SK-N-SH (cell line): ENCODE results near the gene RBM19. TPM values are rescaled to one million over a fixed set of nuclear protein-coding genes. Genes with fewer than 3 reads are reported as not detected.

ENCODE experiments used
- CTCF ChIA-PET: fragments of 300-600, 350-600 bp; formaldehyde crosslinking; extraction: SDS; loops from one replicate; lab custom pipeline; 2021; lab: Yijun Ruan, JAX
- POLR2A ChIA-PET: fragments of 350-600 bp; sonication (Branson Sonifier 250); formaldehyde crosslinking; extraction: SDS; loops from one replicate; lab custom pipeline; 2020; ENCODE audit warnings: antibody characterized with exemption, inconsistent platforms; lab: Yijun Ruan, JAX
- DNase-seq: peaks from one replicate; pipeline ENCODE4 v3.0.0; 2012
- H2AFZ ChIP-seq: fragments of 200-600 bp; sonication (generic); 2 replicates; pipeline ENCODE4 v1.8.1; 2016; ENCODE audit warnings: antibody characterized with exemption, mild to moderate bottlenecking, low read depth
- H3F3A ChIP-seq: fragments of 200-600 bp; sonication (generic); replicated peaks from 2 replicates; pipeline ENCODE3; 2016; ENCODE audit warnings: antibody characterized with exemption, mild to moderate bottlenecking; ENCODE audit not compliant: insufficient read depth
- H3K27ac ChIP-seq, 2 experiments: fragments of 200-500 bp in 1 of 2; fragments of 200-600 bp in 1 of 2; sonication (Bioruptor generic) in 1 of 2; sonication (generic), shearing (Covaris generic) in 1 of 2; 2 replicates each; pipeline versions ENCODE4 v1.5.1 to v1.6.1; 2014 to 2016; ENCODE audit warnings: low read depth in 2 of 2, inconsistent platforms in 1 of 2, low read length in 1 of 2, mild to moderate bottlenecking in 1 of 2, mixed read lengths in 1 of 2
- H3K27me3 ChIP-seq: fragments of 200-600 bp; sonication (generic), shearing (Covaris generic); 2 replicates; pipeline ENCODE4 v1.6.1; 2016; ENCODE audit warnings: mixed run types; ENCODE audit not compliant: insufficient read depth
- H3K36me3 ChIP-seq, 2 experiments: fragments of 200-500 bp in 1 of 2; fragments of 200-600 bp in 1 of 2; sonication (Bioruptor generic) in 1 of 2; sonication (generic) in 1 of 2; replicated peaks in 1 of 2; 2 replicates each; pipeline versions ENCODE3 to v1.5.1; 2014 to 2016; ENCODE audit warnings: low read length in 1 of 2, mild to moderate bottlenecking in 1 of 2; ENCODE audit not compliant: insufficient read depth in 2 of 2, control insufficient read depth in 1 of 2
- H3K4me1 ChIP-seq, 2 experiments: fragments of 200-500 bp in 1 of 2; fragments of 200-600 bp in 1 of 2; sonication (Bioruptor generic) in 1 of 2; sonication (generic), shearing (Covaris generic) in 1 of 2; 2 replicates each; pipeline versions ENCODE4 v1.5.1 to v1.6.1; 2014 to 2016; ENCODE audit warnings: low read depth in 1 of 2, low read length in 1 of 2, mixed run types in 1 of 2; ENCODE audit not compliant: insufficient read depth in 2 of 2, control insufficient read depth in 1 of 2
- H3K4me2 ChIP-seq: fragments of 200-600 bp; sonication (generic), shearing (Covaris generic); 2 replicates; pipeline ENCODE4 v1.6.1; 2017; ENCODE audit warnings: mixed run types
- H3K4me3 ChIP-seq, 2 experiments: fragments of 200-500 bp in 1 of 2; fragments of 200-600 bp in 1 of 2; sonication (Bioruptor generic) in 1 of 2; sonication (generic), shearing (Covaris generic) in 1 of 2; 2 replicates each; pipeline versions ENCODE4 v1.5.1 to v1.8.1; 2014 to 2016; ENCODE audit warnings: low read depth in 2 of 2, inconsistent platforms in 1 of 2, low read length in 1 of 2, mild to moderate bottlenecking in 1 of 2, mixed read lengths in 1 of 2, moderate library complexity in 1 of 2
- H3K79me2 ChIP-seq: fragments of 200-600 bp; sonication (generic); 2 replicates; pipeline ENCODE4 v1.8.1; 2017; ENCODE audit warnings: mild to moderate bottlenecking; ENCODE audit not compliant: insufficient read depth
- H3K9ac ChIP-seq: fragments of 200-600 bp; sonication (generic); 2 replicates; pipeline ENCODE4 v1.6.1; 2017; ENCODE audit warnings: mixed run types
- H3K9me2 ChIP-seq: fragments of 200-600 bp; sonication (generic); 2 replicates; pipeline ENCODE4 v1.6.1; 2017; ENCODE audit warnings: mixed run types
- H3K9me3 ChIP-seq: fragments of 200-600 bp; sonication (generic); 2 replicates; pipeline ENCODE4 v1.6.1; 2017; ENCODE audit warnings: mixed run types, mild to moderate bottlenecking, moderate library complexity
- H4K20me1 ChIP-seq: fragments of 200-600 bp; sonication (generic); 2 replicates; pipeline ENCODE4 v1.6.1; 2017; ENCODE audit warnings: mild to moderate bottlenecking, mixed run types; ENCODE audit not compliant: insufficient read depth
- CHD2 ChIP-seq: fragments of 150-350 bp; IDR thresholded peaks from 2 replicates; pipeline ENCODE4 v1.6.1; 2018; ENCODE audit warnings: low read length; ENCODE audit not compliant: partially characterized antibody
- CTCF ChIP-seq: fragments of 200-600 bp; sonication (generic); IDR thresholded peaks from 2 replicates; pipeline ENCODE4 v1.6.1; 2017; ENCODE audit warnings: antibody characterized with exemption, mild to moderate bottlenecking, moderate library complexity
- ELF1 ChIP-seq: IDR thresholded peaks from 2 replicates; pipeline ENCODE4 v1.4.0; 2012
- EP300 ChIP-seq, 2 experiments: IDR thresholded peaks; 2 replicates each; pipeline versions ENCODE4 v1.4.0 to v1.6.1; 2012; ENCODE audit warnings: borderline replicate concordance in 1 of 2, low read depth in 1 of 2, low read length in 1 of 2
- FOXM1 ChIP-seq: IDR thresholded peaks from 2 replicates; pipeline ENCODE4 v1.4.0; 2012; ENCODE audit warnings: low read depth, mild to moderate bottlenecking
- GABPA ChIP-seq: IDR thresholded peaks from 2 replicates; pipeline ENCODE4 v1.4.0; 2012; ENCODE audit warnings: low read depth, mild to moderate bottlenecking
- JUND ChIP-seq: IDR thresholded peaks from 2 replicates; pipeline ENCODE4 v1.4.0; 2012
- MEF2A ChIP-seq: IDR thresholded peaks from 2 replicates; pipeline ENCODE4 v1.4.0; 2012; ENCODE audit warnings: low read depth, borderline replicate concordance
- NFIC ChIP-seq: IDR thresholded peaks from 2 replicates; pipeline ENCODE4 v1.4.0; 2012; ENCODE audit warnings: borderline replicate concordance
- POLR2AphosphoS5 ChIP-seq: IDR thresholded peaks from 2 replicates; pipeline ENCODE4 v1.6.1; 2012; ENCODE audit warnings: low read depth, low read length
- REST ChIP-seq: IDR thresholded peaks from 2 replicates; pipeline ENCODE4 v1.6.1; 2012; ENCODE audit warnings: mild to moderate bottlenecking, low read depth, low read length, moderate library complexity
- RFX5 ChIP-seq: IDR thresholded peaks from 2 replicates; pipeline ENCODE4 v1.6.1; 2012; ENCODE audit warnings: mild to moderate bottlenecking, improper control_type of control experiment, low read length
- TAF1 ChIP-seq: IDR thresholded peaks from 2 replicates; pipeline ENCODE4 v1.6.1; 2012; ENCODE audit warnings: low read depth, mild to moderate bottlenecking, low read length, moderate library complexity, borderline replicate concordance
- TEAD4 ChIP-seq: IDR thresholded peaks from 2 replicates; pipeline ENCODE4 v1.4.0; 2012; ENCODE audit warnings: mild to moderate bottlenecking, borderline replicate concordance; ENCODE audit not compliant: insufficient read depth
- USF1 ChIP-seq: IDR thresholded peaks from 2 replicates; pipeline ENCODE4 v1.4.0; 2012; ENCODE audit warnings: low read depth, borderline replicate concordance
- USF2 ChIP-seq: fragments of 150-350 bp; IDR thresholded peaks from 2 replicates; pipeline ENCODE4 v1.6.1; 2017; ENCODE audit warnings: antibody characterized with exemption, low read length, low read depth, borderline replicate concordance
- YY1 ChIP-seq: IDR thresholded peaks from 2 replicates; pipeline ENCODE4 v1.4.0; 2012; ENCODE audit warnings: low read depth, mild to moderate bottlenecking
- WGBS: methylation state at CpG from one replicate; pipeline ENCODE4 v1.1.6; 2017; ENCODE audit warnings: low lambda C conversion rate; 5-methylcytosine and 5-hydroxymethylcytosine counted together
- polyA plus RNA-seq, 3 experiments: library from polyadenylated mRNA; depleted of rRNA; stranded (reverse); fragments of >200 nt; gene quantifications; 2 replicates each; pipeline ENCODE4 v1.2.3, GENCODE V29; 2012

The RBM19 gene
- polyA plus RNA-seq, 1 of the 3 experiments (the other 2 are of a cell fraction): 16.6 TPM

- H3F3A ChIP-seq: no peaks in the 10 kb centered on the region
- H3K36me3 ChIP-seq: no peaks in the 10 kb centered on the region
- H3K27me3 ChIP-seq: no peaks in the 10 kb centered on the region
- no peaks in the 10 kb centered on the region for H3K9me2 ChIP-seq
- H3K27ac ChIP-seq: no peak overlapping the region
- WGBS: 67% methylated on average over 2 of the region's 2 CpGs
- TF ChIP-seq ELF1 (no peak), JUND (no peak), YY1 (no peak), CHD2 (no peak), GABPA (no peak), TAF1 (no peak), POLR2AphosphoS5 (no peak), FOXM1 (no peak), TEAD4 (no peak), EP300 (IDR thresholded peaks at IDR 0.05; ENCODE audit: borderline replicate concordance in 1 of 2, low read depth in 1 of 2, low read length in 1 of 2) (no peak), NFIC (no peak), REST (no peak), USF1 (no peak), USF2 (no peak), MEF2A (no peak), CTCF (no peak), RFX5 (no peak)
- TF ChIP-seq, all 33 proteins: peak for 0
- ChIA-PET POLR2A (no interaction called here), CTCF (interaction anchor here (1.1 to 6.0 kb wide), 2 partner anchors 13 to 50 kb away, joined by 4 to 39 read pairs; no protein-coding TSS in a partner anchor)
- Histone ChIP-seq H3K4me2 (no peak overlapping the region), H4K20me1 (peaks cover 3% of the 10 kb centered on the region; the same call in 1 of the 2 replicates), H3K79me2 (no peaks in the 10 kb centered on the region), H3K4me3 (no peak overlapping the region), H3K4me1 (no peaks in the 10 kb centered on the region; a peak in 1 of 4 replicates), H3K9ac (no peak overlapping the region), H2AFZ (no peak overlapping the region), H3K9me3 (no peaks in the 10 kb centered on the region)
- no peak for DNase-seq
Observed at GRCh38 chr12:113863455-113863845, 102.7 kb downstream of the RBM19 start.
